GM10248 (cell line): ENCODE measurements around the gene TBC1D9.
"Not testable (repeated sequence)": the region's sequence is repeated elsewhere in the genome, so short reads cannot be mapped to it uniquely, and the experiment has no call there.

Experiments
- CTCF ChIA-PET: fragments of 300-600 bp; sonication (Branson Sonifier 250); formaldehyde crosslinking; extraction: SDS; loops from one replicate; lab custom pipeline; 2021; ENCODE audit warnings: antibody characterized with exemption; lab: Yijun Ruan, JAX
- POLR2A ChIA-PET: fragments of 350-650 bp; sonication (Branson Sonifier 250); formaldehyde crosslinking; extraction: SDS; loops from one replicate; lab custom pipeline; 2020; ENCODE audit warnings: antibody characterized with exemption; lab: Yijun Ruan, JAX
- DNase-seq: peaks from one replicate; pipeline ENCODE4 v3.0.0; 2012; ENCODE audit errors: extremely low spot score
- CTCF ChIP-seq: IDR thresholded peaks from 2 replicates; pipeline ENCODE4 v1.5.1; 2012; ENCODE audit warnings: mild to moderate bottlenecking, low read depth; ENCODE audit errors: extremely low read depth, missing control alignments, control extremely low read depth

Gene TBC1D9

GRCh38 chr4:140748171-140748570 lies 8.0 kb downstream of the TBC1D9 start:
- TF ChIP-seq CTCF, result no peak
- POLR2A ChIA-PET, result no interaction called here
- no peak for DNase-seq
- CTCF ChIA-PET, result interaction anchor here (1.2 kb wide), 2 partner anchors 8 to 16 kb away, joined by 3 read pairs; partner anchors contain the start of gene TBC1D9

DNA sequence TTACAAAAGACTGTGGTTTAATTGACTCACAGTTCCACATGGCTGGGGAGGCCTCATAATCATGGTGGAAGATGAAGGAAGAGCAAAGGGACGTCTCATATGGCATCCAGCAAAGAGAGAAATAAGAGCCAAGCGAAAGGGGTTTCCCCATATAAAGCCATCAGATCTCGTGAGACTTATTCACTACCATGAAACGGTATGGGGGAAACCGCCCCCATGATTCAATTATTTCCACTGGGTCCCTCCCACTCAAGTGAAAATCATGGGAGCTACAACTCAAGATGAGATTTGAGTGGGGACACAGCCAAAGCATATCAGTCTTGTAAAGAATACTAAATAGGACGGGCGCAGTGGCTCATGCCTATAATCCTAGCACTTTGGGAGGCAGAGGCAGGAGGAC lies 9.6 kb downstream of the TBC1D9 start:
- DNase-seq, CTCF ChIA-PET, POLR2A ChIA-PET: not testable (repeated sequence)

GRCh38 chr4:140744421-140744820 lies 11.8 kb downstream of the TBC1D9 start:
- CTCF ChIA-PET, result interaction anchor here (3.0 kb wide), 1 partner anchor 106 kb away, joined by 16 read pairs; no protein-coding TSS in a partner anchor
- no peak for TF ChIP-seq CTCF
- no peak for DNase-seq
- POLR2A ChIA-PET, result no interaction called here

DNA sequence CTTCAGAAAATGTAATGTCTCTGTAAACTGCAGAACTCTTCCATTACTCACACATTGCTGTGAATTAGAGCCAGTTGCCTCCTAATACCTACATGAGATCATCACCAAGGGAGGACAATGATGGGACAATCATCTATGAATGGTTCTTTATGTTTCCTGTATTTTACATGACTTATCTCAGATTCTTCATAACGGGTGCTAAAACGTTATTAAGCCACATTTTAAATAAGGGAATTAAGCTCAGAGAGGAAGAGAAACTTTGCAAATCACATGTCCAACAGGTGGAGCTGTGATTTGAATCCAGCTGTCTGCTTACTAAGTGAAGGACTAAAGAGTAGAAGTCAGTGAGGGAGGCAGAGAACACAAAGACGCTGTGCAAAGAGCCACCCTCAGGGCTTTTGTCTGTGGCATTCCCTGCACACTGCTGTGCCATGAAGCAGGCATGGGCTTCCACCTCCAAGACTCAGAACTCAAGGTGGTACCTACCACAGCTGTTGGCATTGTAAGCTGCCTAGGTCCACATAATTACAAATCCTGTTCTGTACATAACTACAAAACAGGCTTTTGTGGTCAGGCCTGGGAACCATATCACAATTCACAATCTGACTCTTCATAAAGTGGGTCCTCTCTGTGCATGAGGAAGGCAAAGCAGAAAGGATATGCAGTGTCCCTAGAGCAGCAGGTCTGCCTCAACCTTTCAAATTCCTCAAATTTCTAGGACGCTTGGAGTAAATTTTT lies 12.8 kb downstream of the TBC1D9 start:
- DNase-seq, result peak; percentile 39
- ChIA-PET CTCF (interaction anchor here (1.0 to 3.0 kb wide), 9 partner anchors 9 to 127 kb away, joined by 3 to 16 read pairs (median 4); no protein-coding TSS in a partner anchor), POLR2A (no interaction called here)
- TF ChIP-seq CTCF, result peak; percentile 42

DNA sequence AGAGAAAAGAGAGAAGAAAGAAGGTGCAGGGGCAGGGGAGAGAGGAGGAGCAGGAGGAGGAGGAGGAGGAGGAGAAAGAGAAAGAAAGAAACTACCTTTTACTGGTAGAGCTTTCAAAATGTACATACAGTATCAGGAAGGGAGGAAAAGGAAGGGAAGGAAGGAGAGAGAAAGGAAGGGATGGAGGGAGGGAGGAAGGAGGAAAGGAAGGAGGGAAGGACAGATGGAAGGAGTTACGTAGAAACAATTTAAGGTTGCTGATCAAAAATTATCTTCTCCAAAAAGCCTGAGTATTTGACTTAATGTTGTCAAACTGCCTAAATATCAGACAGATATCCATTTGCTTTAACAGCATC lies 13.4 kb downstream of the TBC1D9 start:
- no peak for DNase-seq
- ChIA-PET CTCF (interaction anchor here (1.0 to 3.0 kb wide), 7 partner anchors 9 to 127 kb away, joined by 3 to 16 read pairs (median 4); no protein-coding TSS in a partner anchor), POLR2A (no interaction called here)
- no peak for TF ChIP-seq CTCF

- ChIA-PET CTCF (interaction anchor here (1.3 to 3.0 kb wide), 3 partner anchors 9 to 110 kb away, joined by 3 to 16 read pairs (median 4); partner anchors contain the start of gene TBC1D9), POLR2A (no interaction called here)
- TF ChIP-seq CTCF, result no peak
- no peak for DNase-seq
These were observed 15.1 kb downstream of the TBC1D9 start for GRCh38 chr4:140740906-140741670.
